Peyer's patch (tissue), 4 donors: ENCODE data around the gene EPHA1.

Experiments
- CTCF ChIP-seq, 6 experiments: fragments of 450-650 bp in 4 of 6; fragments of 200-600 bp in 2 of 6; sonication (generic) in 1 of 6; IDR thresholded peaks; one replicate each; pipeline ENCODE4 v1.5.1; 2017 to 2019; ENCODE audit warnings: antibody characterized with exemption in 6 of 6, mild to moderate bottlenecking in 3 of 6, moderate library complexity in 1 of 6
- POLR2A ChIP-seq, 2 donors: fragments of 450-650 bp; IDR thresholded peaks; one replicate each; pipeline ENCODE4 v1.5.1; 2017; ENCODE audit warnings: antibody characterized with exemption in 2 of 2, mild to moderate bottlenecking in 2 of 2, moderate library complexity in 2 of 2

GRCh38 chr7:143343596-143343995 is 65.1 kb downstream of the EPHA1 start:
- no peak for TF ChIP-seq CTCF (IDR thresholded peaks at IDR 0.05)
- TF ChIP-seq POLR2A (IDR thresholded peaks at IDR 0.05): no peak
